GM12891 (cell line): ENCODE data around the gene OR6M1.

Experiments used
- DNase-seq: peaks from one replicate; pipeline ENCODE4 v3.0.0; 2011; ENCODE audit warnings: low spot score; ENCODE audit not compliant: insufficient read length
- FAIRE-seq: peaks from 2 replicates; lab custom pipeline; 2011; peaks lifted over from hg19 to GRCh38; lab: Jason Lieb, UNC
- PAX5 ChIP-seq: IDR thresholded peaks from 2 replicates; pipeline ENCODE4 v1.6.1; 2011; ENCODE audit warnings: low read length, moderate library complexity, mild to moderate bottlenecking; ENCODE audit not compliant: insufficient read depth, severe bottlenecking
- POLR2A ChIP-seq: IDR thresholded peaks from 2 replicates; pipeline ENCODE4 v1.6.1; 2011; ENCODE audit warnings: low read depth, low read length, control low read depth
- POLR2AphosphoS5 ChIP-seq: IDR thresholded peaks from 2 replicates; pipeline ENCODE4 v1.6.1; 2011; ENCODE audit warnings: low read depth, low read length, control low read depth
- POU2F2 ChIP-seq: IDR thresholded peaks from 2 replicates; pipeline ENCODE4 v1.6.1; 2011; ENCODE audit warnings: low read depth, mild to moderate bottlenecking, control low read depth, low read length, moderate library complexity
- SPI1 ChIP-seq: IDR thresholded peaks from 2 replicates; pipeline ENCODE4 v1.6.1; 2011; ENCODE audit warnings: low read depth, low read length, control low read depth
- TAF1 ChIP-seq: IDR thresholded peaks from 2 replicates; pipeline ENCODE4 v1.6.1; 2011; ENCODE audit warnings: low read depth, low read length, control low read depth

The OR6M1 gene

GRCh38 chr11:123822599-123822998, 16.4 kb upstream of the OR6M1 start:
- DNase-seq (no peak), FAIRE-seq (no peak)
- TF ChIP-seq POLR2AphosphoS5, result no peak
- no peak for TF ChIP-seq POLR2A
- TF ChIP-seq TAF1, result no peak
- no peak for TF ChIP-seq PAX5
- TF ChIP-seq SPI1, result no peak
- TF ChIP-seq POU2F2, result no peak

- no peak for FAIRE-seq
- TF ChIP-seq POU2F2, result no peak
- TF ChIP-seq TAF1, result no peak
- TF ChIP-seq POLR2A, result no peak
- TF ChIP-seq SPI1, result no peak
- no peak for TF ChIP-seq PAX5
- TF ChIP-seq POLR2AphosphoS5, result no peak
- DNase-seq, result no peak
Measured at GRCh38 chr11:123822032-123822431, 15.9 kb upstream of the OR6M1 start.

GRCh38 chr11:123815122-123815521, 9.0 kb upstream of the OR6M1 start:
- TF ChIP-seq POLR2AphosphoS5 (no peak), PAX5 (no peak), POU2F2 (no peak), TAF1 (no peak), SPI1 (no peak), POLR2A (no peak)
- FAIRE-seq, result no peak
- no peak for DNase-seq

GRCh38 chr11:123801765-123802164, 4.4 kb downstream of the OR6M1 start:
- DNase-seq (no peak), FAIRE-seq (no peak)

GRCh38 chr11:123800036-123800435, 6.1 kb downstream of the OR6M1 start:
- DNase-seq, result no peak
- FAIRE-seq, result no peak
- TF ChIP-seq POLR2A (no peak), PAX5 (no peak)

More at GRCh38 chr11:123801765-123802164, 4.4 kb downstream of the OR6M1 start:
- no peak for TF ChIP-seq POLR2A
- no peak for TF ChIP-seq PAX5
- no peak for TF ChIP-seq TAF1
- no peak for TF ChIP-seq SPI1
- no peak for TF ChIP-seq POU2F2
- TF ChIP-seq POLR2AphosphoS5, result no peak

- TF ChIP-seq PAX5 (no peak), POLR2AphosphoS5 (no peak), POU2F2 (no peak), POLR2A (no peak), TAF1 (no peak), SPI1 (no peak)
- no peak for DNase-seq
Measured at GRCh38 chr11:123799438-123799837, 6.7 kb downstream of the OR6M1 start.

GRCh38 chr11:123798513-123799252, 7.5 kb downstream of the OR6M1 start:
- no peak for DNase-seq
- no peak for TF ChIP-seq PAX5
- 0 out of 2 replicates have a peak, but pooled peaks have one; percentile 11 for TF ChIP-seq SPI1
- no peak for TF ChIP-seq POLR2AphosphoS5
- no peak for TF ChIP-seq POLR2A
- no peak for FAIRE-seq

More at GRCh38 chr11:123799438-123799837, 6.7 kb downstream of the OR6M1 start:
- no peak for FAIRE-seq

GRCh38 chr11:123798079-123798478, 8.1 kb downstream of the OR6M1 start:
- DNase-seq, result no peak
- FAIRE-seq, result no peak
- TF ChIP-seq POLR2A (no peak), POLR2AphosphoS5 (no peak), PAX5 (no peak), POU2F2 (no peak), SPI1 (no peak), TAF1 (no peak)

- FAIRE-seq, result no peak
- no peak for DNase-seq
- TF ChIP-seq POLR2A (no peak), TAF1 (no peak), PAX5 (no peak)
Measured at GRCh38 chr11:123797541-123797940, 8.6 kb downstream of the OR6M1 start.

- no peak for DNase-seq
- TF ChIP-seq TAF1 (no peak), POU2F2 (no peak), POLR2A (no peak), PAX5 (no peak)
- FAIRE-seq, result no peak
Measured at GRCh38 chr11:123797114-123797513, 9.0 kb downstream of the OR6M1 start.
